ENCODE results near the gene SREK1IP1. TPM values are rescaled to one million over a fixed set of nuclear protein-coding genes. Genes with fewer than 3 reads are reported as not detected.
A peak's percentile ranks its signal among the peaks of the same experiment; 100 is the strongest.

The SREK1IP1 gene
- total and polyA plus RNA-seq, 2 of the 13 experiments (the other 11 are each of a cell fraction or from before 2014, with no cell fraction given) = 3.1 to 16.5 TPM

DNA sequence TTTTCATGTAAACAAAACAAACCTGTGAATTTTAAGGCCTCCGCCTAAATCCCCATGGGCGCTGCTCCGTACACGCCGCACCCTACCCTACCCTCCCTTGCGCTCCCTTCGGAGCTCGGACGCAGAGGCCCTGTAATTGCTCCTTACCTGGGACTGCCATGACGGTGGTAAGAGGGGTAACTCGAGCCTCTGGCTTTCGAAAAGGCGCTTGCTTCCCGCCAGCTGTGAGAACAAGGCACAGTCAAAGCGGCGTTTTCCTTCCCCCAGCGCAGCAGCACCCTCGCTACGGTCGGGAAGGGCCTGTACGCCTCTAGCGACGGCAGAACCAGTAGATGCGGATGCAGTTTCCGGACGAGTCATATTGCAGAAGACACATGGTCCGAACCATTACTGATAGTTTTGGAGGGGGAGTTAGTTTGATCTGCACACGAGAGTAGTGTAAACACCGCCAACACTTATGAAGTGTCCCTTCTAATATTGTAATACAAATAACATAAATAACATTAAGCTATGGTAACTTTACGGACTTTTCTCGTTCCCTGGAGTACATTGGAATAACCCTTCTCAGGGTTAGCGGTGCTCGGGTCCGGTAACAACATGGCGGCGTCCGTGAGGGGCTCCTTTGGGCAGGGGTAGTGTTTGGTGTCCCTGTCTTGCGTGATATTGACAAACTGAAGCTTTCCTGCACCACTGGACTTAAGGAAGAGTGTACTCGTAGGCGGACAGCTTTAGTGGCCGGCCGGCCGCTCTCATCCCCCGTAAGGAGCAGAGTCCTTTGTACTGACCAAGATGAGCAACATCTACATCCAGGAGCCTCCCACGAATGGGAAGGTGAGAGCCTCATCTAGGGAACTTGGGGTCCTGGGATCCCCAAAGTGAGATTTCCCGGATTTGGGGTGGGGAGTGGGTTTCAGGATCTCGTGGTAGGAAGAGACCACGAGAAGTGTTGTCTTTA, at the start of gene SREK1IP1, which contains the start of gene CWC27 (continued):
- peak; percentile 41; the same call in 1 of the 2 replicates for TF ChIP-seq ZBTB40 (IDR thresholded peaks at IDR 0.05)
- TF ChIP-seq ZBTB40 (CRISPR knock-in tag; IDR thresholded peaks at IDR 0.05) = peak; percentile 83; the same call in 1 of the 2 replicates
- TF ChIP-seq ZFP91 (CRISPR knock-in tag; IDR thresholded peaks at IDR 0.05; ENCODE audit: borderline replicate concordance) = peak; percentile 84
- TF ChIP-seq ZNF333 (CRISPR knock-in tag; IDR thresholded peaks at IDR 0.05; ENCODE audit: borderline replicate concordance) = 0 out of 2 replicates have a peak, but pooled peaks have one; percentile 25
- peak; percentile 67 for TF ChIP-seq ZEB1 (IDR thresholded peaks at IDR 0.05; ENCODE audit: insufficient replicate concordance, low read depth)
- TF ChIP-seq NR2F6 (IDR thresholded peaks at IDR 0.05) = no peak
- peak; percentile 25; the same call in 1 of the 2 replicates for TF ChIP-seq NR2F6 (CRISPR knock-in tag; IDR thresholded peaks at IDR 0.05)
- 0 out of 2 replicates have a peak, but pooled peaks have one; percentile 47 for TF ChIP-seq JUN (CRISPR knock-in tag; IDR thresholded peaks at IDR 0.05)
- peak; percentile 74 to 85 for TF ChIP-seq POLR2A (IDR thresholded peaks at IDR 0.05; ENCODE audit: insufficient read depth in 1 of 2, low read depth in 2 of 2, low read length in 2 of 2)
- TF ChIP-seq MYNN (CRISPR knock-in tag; IDR thresholded peaks at IDR 0.05; ENCODE audit: low read depth) = 0 out of 2 replicates have a peak, but pooled peaks have one; percentile 45
- no peak for TF ChIP-seq ZNF180 (CRISPR knock-in tag; IDR thresholded peaks at IDR 0.05; ENCODE audit: borderline replicate concordance, low read depth)
- TF ChIP-seq PRDM10 (CRISPR knock-in tag; IDR thresholded peaks at IDR 0.05; ENCODE audit: low read depth) = peak; percentile 100
- TF ChIP-seq YEATS4 (CRISPR knock-in tag; IDR thresholded peaks at IDR 0.05; ENCODE audit: borderline replicate concordance) = peak; percentile 75
- TF ChIP-seq CEBPG (CRISPR knock-in tag; IDR thresholded peaks at IDR 0.05) = peak; percentile 52
